ENCODE results near the gene ZG16. TPM values are rescaled to one million over a fixed set of nuclear protein-coding genes. Genes with fewer than 3 reads are reported as not detected.
"Not testable (repeated sequence)": the region's sequence is repeated elsewhere in the genome, so short reads cannot be mapped to it uniquely, and the experiment has no call there.

Gene ZG16
- total RNA-seq, 1 experiment from 2014 or later, result 0.07 TPM

GRCh38 chr16:29779474-29779873 lies 1.4 kb downstream of the ZG16 start (continued):
- no peak for TF ChIP-seq CTCF (IDR thresholded peaks at IDR 0.05 in 2 of 3, conservative IDR thresholded peaks at IDR 0.05 in 1 of 3; ENCODE audit: borderline replicate concordance in 1 of 3, insufficient read depth in 1 of 3, low read depth in 2 of 3, low read length in 2 of 3)
- TF ChIP-seq FOSL1 (IDR thresholded peaks at IDR 0.05; ENCODE audit: low read depth), result no peak
- no peak for TF ChIP-seq EZH2 (IDR thresholded peaks at IDR 0.05)
- no peak for TF ChIP-seq POLR2AphosphoS5 (IDR thresholded peaks at IDR 0.05; ENCODE audit: low read depth, low read length)

- H3K4me1 ChIP-seq (ENCODE audit: control insufficient read depth in 1 of 2, insufficient read depth in 2 of 2, low read length in 2 of 2), result peaks cover 0 to 18% of the 10 kb centered on the region in 2 experiments; a peak in 2 of 4 replicates
- H3K4me3 ChIP-seq (replicated peaks in 1 of 2; ENCODE audit: low read depth in 1 of 2, low read length in 2 of 2); POLR2A ChIA-PET; H3K4me2 ChIP-seq (ENCODE audit: low read length); H4K20me1 ChIP-seq (ENCODE audit: insufficient read depth); H3K9ac ChIP-seq (ENCODE audit: low read length); DNase-seq (ENCODE audit: low read depth, low spot score); H2AFZ ChIP-seq (ENCODE audit: low read depth, low read length, poor library complexity, severe bottlenecking); H3K27me3 ChIP-seq (ENCODE audit: insufficient read depth, low read length); CTCF ChIA-PET; BruUV-seq (replicated peaks); H3K9me3 ChIP-seq (ENCODE audit: control insufficient read depth in 1 of 2, insufficient read depth in 1 of 2, low read depth in 1 of 2, low read length in 2 of 2); H3K79me2 ChIP-seq (ENCODE audit: insufficient read depth, low read length); H3K27ac ChIP-seq (ENCODE audit: low read depth, low read length); ATAC-seq; H3K36me3 ChIP-seq (ENCODE audit: control insufficient read depth in 1 of 2, insufficient read depth in 2 of 2, low read length in 2 of 2); intact Hi-C loops (cut with micrococcal nuclease); H3K9me2 ChIP-seq (ENCODE audit: insufficient read depth); RAD21 ChIA-PET (ENCODE audit: low non-redundant PET in 1 of 2, low total read pairs in 2 of 2, uncharacterized antibody in 2 of 2, unreplicated experiment in 2 of 2): not testable (repeated sequence)
These were observed 5.3 kb downstream of the ZG16 start for GRCh38 chr16:29783094-29783953.
